Stimulated activated CD4-positive, alpha-beta T cell treated with anti-CD3 and anti-CD28 coated beads, Interleukin-15, amount 100 ng/mL, for 48 hours (primary cell): ENCODE results near the gene MLST8.

Experiments used
- DNase-seq, 2 donors: peaks; one replicate each; pipeline ENCODE4 v3.0.0-alpha.2; 2020; ENCODE audit warnings: low read depth in 2 of 2

The MLST8 gene

DNA sequence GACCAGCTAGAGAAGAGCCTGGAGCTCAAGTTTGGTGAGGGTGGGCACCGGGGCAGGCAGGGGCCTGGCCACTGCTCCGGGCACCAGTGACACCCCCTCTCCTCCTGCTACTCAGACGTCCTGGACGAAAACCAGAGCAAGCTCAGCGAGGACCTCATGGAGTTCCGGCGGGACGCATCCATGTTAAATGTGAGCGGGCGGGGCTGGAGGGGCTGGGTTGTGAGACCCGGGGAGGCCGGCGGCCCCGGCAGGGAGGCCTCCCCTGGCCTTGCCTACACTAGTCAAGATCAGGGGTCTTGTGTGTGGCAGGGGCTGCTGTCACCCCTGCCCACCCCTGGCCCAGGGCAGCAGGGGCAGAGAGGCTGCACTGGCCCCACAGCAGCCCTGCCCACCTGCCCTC is 31.9 kb upstream of the MLST8 start:
- no peak for DNase-seq

DNA sequence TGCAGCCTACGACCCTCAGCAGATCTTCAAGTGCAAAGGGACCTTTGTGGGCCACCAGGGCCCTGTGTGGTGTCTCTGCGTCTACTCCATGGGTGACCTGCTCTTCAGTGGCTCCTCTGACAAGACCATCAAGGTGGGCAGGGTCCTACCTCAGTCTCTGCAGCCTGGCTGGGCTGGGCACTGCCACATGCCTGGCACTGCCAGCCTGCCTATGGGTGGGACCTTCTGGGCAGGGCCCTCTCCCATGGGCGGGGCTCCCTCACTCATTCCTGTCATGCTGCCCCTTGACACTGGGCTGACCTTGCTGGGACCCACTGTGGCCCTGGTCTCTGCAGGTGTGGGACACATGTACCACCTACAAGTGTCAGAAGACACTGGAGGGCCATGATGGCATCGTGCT is 31.3 kb upstream of the MLST8 start:
- no peak for DNase-seq

GRCh38 chr16:2174396-2175131 is 30.7 kb upstream of the MLST8 start:
- no peak for DNase-seq

- DNase-seq, result no peak
Observed at GRCh38 chr16:2175454-2175853, 29.8 kb upstream of the MLST8 start.

GRCh38 chr16:2176047-2176446 is 29.2 kb upstream of the MLST8 start:
- DNase-seq, result no peak

GRCh38 chr16:2177101-2177500 is 28.2 kb upstream of the MLST8 start:
- no peak for DNase-seq

GRCh38 chr16:2177561-2177960 is 27.7 kb upstream of the MLST8 start:
- no peak for DNase-seq

DNA sequence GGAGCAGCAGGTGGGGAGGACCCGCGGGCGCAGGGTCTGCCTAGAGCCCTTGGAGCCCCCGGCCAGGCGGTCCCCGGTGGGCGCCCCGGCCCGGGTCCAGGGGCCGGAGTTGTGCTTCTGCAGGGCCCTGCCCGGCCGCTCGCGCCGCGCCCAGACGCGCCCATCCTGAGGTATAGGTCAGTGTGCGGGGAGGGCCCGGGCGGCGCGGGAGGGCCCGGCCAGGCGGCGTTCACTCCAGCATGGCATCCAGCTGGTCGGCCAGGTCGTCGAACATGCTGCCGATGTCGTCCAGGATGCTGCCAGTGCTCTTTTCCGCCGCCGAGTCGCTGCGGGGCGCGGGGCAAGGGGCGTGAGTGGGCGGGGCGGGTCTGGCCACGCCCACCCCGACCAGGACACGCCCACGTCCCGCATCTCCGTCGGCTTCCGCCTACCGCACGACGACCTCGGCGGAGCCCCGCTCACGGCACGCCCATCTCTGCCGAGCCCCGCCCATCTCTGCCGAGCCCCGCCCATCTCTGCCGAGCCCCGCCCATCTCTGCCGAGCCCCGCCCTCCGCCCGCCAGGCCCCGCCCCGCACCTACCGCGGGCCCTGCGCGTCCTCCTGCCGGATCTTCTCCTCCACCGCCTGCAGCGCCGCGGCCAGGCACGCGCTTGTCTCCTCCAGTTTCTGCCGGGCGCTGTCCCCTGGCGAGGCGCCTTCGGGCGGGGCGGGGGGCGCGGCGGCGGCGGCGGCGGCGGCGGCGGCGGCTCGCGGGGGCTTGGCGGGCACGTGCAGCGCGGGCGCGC is 26.7 kb upstream of the MLST8 start:
- peak; percentile 18 to 26 for DNase-seq

GRCh38 chr16:2179107-2179501 is 26.1 kb upstream of the MLST8 start:
- no peak for DNase-seq

- DNase-seq, result no peak
Observed at GRCh38 chr16:2179576-2179975, 25.7 kb upstream of the MLST8 start.

DNA sequence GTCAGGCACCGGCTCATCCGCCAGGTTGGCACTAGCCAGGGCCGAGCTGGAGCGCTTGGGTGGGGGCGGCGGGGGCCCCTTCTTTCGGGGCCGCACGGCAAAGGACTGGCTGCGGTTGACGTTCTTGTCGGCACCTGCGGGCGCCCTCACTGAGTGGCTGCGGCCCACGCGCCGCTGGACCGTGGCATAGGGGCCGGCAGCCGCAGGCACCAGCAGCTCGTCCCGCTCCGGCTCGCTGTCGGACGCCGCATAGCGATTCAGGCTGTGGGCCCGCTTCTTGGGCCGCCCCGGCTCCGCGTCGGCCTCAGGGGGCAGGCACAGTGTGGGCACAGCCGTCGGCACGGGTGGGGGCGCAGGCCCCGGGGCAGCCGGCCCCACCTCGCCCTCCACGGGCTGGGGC is 24.8 kb upstream of the MLST8 start:
- no peak for DNase-seq

DNA sequence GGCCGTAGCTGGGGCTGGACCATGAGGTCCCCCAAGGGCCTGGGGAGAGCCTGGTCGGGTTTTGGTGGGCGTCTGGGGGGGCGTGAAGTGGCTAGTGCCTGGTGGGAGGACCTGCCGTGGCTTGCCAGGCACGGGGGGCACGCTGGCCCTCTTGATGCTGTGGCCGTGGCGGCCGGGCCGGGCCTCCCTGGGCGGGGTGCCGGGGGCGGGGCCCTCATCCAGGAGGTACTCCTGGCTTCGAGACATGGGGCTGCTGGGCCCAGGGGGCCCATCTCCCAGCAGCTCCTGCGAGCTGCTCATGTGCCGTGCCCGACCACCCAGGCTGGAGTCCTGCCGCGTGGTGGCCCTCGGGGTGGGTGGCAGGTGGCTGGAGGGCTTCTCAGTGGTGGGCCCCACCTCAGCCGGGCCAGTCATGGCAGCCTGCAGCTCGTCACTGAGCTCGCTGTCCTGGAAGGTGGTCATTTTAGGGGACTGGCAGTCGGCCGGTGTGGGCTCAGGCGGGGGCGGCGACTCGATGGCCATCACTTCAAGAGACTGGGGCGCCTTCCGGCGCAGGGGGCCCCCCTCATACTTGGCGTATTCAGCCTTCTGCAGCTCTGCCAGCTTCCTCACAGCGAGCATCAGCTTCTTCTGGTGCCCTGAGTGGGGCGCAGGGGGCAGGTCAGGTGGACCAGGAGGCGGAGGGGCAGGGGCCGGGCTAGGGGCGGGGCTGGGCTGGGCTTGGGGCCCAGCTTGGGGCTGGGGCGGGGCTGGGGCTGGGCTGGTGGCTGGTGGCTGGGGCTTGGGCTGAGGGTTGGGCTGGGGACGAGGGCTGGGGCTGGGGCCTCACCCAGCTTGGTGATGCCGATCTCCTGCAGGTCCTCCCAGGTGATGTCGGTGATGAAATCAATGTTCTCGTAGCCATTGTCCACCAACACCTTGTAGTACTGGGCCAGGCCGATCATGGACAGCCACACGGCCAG is 24.0 kb upstream of the MLST8 start:
- no peak for DNase-seq

DNA sequence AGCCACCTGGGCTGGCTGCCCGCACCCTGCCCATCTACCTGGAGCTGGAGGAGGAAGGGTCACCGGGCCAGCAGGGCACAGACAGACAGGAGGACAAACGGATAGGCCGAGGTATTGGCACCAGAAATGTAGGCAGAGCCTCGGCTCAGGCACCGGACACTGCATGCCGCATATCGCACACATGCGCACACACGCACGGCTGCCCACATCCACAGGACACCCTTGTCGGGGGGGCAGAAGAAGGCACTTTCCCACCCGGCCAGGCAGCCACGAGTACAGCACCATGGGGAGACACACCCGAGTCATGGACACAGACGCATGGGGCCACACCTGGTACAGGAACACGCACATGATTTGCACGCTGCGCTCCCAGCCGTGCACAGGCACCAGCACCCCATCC is 23.3 kb upstream of the MLST8 start:
- DNase-seq, result no peak

DNA sequence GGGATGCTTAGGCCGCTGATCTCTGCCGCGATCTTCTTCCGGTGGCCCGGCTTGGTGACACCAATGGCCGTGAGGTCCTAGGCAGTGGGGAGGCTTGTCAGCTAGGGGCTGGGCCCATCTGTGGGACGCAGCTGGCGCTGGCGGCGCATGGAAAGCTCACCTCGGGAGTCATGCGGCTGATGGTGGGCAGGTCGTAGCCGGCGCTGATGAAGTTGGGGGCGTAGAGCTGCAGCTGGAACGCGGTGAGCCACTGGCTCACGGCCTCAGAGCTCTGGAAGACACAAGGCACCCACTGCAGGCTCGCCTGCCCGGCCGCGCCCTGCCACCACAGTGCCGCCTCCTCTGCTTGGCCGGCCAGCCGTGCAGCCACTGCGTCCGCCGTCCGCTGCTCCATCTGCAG is 21.6 kb upstream of the MLST8 start:
- no peak for DNase-seq

DNA sequence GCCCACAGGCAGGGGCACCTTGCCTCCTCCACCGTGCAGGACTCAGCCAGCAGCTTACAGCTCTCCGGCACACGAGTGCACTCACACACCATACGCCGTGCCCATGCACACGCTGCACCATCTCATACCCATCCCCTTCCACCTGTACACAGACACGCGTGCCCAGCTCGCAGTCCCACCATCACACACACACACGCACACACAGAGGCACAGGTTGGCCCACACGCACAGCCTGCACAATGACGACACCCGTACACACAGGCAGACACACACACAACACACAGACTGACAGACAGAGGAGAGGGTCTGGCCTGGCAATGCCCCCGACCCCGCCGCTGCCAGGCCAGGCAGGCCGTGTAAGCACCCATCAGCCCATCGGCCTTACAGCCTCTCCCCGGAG is 20.9 kb upstream of the MLST8 start:
- no peak for DNase-seq

- DNase-seq, result no peak
Observed at GRCh38 chr16:2184962-2185361, 20.3 kb upstream of the MLST8 start.

- DNase-seq, result no peak
Observed at GRCh38 chr16:2186064-2186463, 19.2 kb upstream of the MLST8 start.

DNA sequence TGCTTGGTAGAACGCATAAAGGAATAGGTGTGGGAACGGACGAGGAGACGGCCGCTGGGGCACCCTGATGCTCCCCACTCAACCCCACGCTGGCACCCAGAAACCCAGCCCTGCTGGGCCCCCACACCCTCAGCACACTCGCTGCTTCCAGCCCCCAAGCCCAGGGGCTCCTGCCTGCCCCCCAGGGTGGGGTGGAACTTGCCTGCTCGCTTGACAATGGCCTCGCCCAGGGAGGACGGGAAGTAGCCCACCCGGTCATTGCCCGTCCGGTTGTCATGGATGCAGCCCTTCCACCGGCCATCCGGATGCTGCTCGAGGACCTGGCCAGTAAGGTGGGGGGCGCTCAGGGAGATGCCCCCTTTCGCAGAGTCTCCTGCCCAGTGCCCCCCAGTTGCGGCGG is 18.7 kb upstream of the MLST8 start:
- no peak for DNase-seq

DNA sequence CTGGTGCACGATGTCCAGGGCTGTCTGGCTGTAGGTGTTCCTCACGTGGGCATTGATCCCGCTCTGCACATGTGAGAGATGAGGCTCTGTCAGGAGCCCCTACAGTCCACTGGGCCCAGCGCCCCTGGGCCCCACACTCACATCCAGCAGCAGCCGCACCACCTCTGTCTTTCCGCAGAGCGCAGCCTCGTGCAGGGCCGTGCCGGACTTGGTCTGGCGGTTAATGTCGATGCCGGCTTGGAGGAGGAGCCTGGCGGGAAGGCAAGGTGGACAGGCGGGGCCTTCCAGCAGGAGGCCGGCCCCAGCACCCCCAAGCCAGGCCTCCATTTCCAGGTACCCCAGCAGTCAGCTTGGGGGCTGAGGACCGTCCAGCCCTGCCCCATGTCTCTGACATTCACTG is 18.0 kb upstream of the MLST8 start:
- no peak for DNase-seq

DNA sequence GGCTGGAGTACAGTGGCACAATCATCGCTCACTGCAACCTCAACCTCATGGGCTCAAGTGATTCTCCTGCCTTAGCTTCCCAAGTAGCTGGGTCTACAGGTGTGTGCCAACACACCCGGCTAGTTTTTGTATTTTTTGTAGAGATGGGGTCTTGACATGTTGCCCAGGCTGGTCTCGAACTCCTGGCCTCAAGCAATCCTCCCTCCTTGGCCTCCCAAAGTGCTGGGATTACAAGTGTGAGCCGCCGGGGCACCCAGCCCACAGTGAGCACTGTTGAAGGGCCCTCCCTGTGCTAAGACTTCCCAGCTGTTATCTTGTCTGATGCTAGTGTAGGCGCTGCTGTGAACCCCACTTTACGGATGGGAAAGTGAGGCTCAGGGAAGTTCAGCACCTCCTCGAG is 16.9 kb upstream of the MLST8 start:
- DNase-seq, result no peak

DNA sequence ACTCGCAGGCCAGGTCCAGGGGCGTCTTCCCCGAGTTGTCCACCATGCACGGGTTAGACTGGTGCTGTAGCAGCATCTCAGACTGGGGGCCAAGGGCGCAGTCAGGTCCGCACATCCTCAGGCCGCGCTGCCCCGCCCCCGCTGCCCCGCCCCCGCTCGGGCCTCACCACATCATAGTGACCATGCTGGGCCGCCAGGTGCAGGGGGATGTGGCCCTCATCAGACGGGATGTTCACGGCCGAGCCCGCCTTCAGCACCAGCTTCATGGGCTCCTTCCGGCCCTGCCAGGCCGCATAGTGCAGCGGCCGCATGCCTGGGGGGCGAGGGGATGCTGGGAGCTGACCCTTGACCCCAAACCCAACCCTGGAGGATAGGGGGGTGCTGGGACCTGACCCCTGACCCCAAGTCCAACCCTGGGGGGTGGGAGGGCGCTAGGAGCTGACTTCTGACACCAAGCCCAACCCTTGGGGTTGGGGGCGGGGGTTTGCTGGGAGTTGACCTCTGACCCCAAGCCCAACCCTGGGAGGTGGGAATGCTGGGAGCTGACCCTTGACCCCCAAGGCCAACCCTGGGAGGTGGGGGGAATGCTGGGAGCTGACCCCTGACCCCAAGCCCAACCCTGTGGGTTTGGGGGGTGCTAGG is 15.9 kb upstream of the MLST8 start:
- DNase-seq, result no peak
